Stimulated activated CD4-positive, alpha-beta T cell treated with anti-CD3 and anti-CD28 coated beads, Interleukin-1b, Interleukin-23, amount 100 ng/mL, for 4 hours (primary cell): ENCODE results near the gene SLC6A6.

Experiments
- DNase-seq, 2 donors: peaks; one replicate each; pipeline ENCODE4 v3.0.0-alpha.2; 2020; ENCODE audit warnings: low read depth in 2 of 2

SLC6A6 gene

DNA sequence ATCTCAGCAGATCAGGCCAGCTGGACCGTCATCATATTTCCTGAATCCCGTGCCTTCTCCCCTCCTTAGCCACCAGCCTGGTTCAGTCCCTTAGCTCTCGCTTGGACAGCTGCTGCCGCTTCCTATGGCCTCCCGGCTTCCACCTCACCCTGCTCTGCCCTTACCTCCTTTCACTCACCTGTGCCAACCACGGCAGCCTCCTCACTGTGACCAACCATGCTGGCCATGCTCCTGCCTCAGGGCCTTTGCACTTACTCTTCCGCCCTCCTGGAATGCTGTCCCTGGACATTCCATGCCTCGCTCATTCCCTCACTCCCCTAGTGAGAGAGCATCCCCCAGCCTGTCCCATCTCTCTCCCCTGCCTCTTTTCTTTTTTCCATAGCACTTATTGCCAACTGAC is 118.6 kb downstream of the SLC6A6 start:
- no peak for DNase-seq

DNA sequence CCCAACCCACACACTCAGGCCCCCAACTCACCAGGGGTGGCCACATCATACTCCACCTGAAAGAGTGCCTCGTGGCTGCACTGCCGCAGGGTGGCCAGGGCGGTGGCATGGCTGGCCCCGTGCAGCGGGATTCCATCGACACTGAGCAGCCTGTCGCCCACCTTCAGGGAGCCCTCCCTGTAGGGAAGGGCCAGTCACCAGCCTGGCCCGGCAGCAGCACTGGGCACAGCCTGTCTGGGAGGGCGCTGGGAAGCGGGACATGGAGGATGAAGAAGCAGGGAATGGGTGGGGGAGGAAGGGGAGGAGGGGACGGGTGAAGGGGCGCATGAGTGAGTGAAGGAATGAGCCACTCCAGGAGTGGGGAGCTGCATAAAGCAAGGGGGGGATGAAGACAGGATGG is 119.2 kb downstream of the SLC6A6 start:
- no peak for DNase-seq

DNA sequence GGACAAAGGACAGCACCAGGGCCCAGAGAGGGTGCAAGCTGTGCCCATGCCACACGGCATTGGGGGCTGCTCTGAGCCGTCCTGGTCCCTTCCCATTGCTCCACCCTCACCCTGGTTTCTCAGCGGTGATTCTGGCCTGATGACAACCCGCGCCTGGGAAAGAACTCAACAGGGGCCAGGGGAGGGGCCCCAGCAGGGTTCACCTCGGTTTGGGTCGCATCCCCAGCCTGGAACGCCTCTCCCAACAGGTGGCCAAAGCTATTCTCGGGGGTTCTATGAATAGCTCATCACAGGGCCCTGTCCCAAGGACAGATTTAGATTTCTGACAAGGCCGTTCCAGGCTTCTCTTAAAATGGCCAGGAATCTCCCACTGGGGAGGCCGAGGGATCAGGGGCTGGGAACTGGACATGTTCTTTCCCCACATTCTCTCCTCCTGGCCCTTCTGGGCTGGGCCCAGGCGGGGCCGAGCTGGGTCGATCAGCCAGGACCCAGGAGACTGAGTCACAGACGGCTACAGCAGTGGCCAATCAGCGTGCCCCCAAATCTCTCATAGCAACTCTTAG is 119.8 kb downstream of the SLC6A6 start:
- DNase-seq, result no peak

DNA sequence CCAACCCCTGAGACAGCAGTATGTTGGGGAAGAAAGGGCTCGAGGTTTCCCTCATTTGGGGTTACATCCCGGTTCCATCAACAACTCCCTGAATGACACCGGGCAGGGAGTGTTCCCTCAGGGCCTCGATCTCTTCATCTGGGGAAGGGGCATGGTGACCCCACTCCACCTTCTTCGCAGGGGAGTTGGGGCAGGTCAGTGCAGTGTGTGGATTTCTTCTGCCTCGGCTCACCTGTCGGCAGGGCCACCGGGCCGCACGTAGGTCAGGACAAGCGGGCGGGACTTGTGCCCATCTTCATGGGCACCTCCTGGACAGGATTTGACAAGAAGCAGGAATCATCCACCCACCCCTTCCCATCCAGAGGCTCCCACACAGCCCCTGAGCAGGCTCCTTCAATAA is 120.4 kb downstream of the SLC6A6 start:
- no peak for DNase-seq

DNA sequence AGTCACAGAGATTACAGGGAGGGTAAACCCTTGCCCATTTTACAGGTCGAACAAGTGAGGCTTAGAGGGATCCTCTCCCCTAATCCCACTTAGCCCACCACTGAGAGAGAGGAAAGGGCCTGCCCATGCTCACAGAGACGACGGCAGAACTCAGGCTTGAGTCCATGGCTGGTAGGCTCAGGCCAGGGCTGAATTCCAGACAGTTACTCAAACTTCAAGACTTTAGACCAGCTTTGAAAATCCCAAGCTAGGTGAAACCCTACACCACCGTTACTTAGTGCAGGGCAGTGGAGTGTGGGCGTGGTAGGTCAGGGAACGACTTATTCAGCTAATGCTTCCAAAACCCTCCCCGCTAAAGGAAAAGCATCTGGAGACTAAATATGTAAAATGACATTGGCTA is 121.4 kb downstream of the SLC6A6 start:
- no peak for DNase-seq

DNA sequence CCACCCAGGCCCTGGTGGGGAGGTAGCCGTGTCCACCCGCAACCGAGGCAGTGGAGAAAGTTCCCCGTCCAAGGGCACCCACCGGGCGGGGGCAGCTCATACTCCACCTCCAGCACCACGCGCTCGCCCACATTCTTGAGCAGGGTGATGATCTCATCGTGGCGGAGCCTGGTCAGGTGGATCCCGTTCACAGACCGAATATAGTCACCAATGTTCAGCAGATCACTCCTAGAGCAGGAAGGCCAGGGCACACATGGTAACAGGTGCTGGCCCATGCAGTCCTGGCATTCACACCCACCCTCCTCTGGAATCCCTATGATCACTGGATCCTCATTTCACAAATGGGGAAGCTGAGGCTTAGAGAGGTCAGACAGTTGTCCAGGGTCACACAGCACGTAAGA is 121.9 kb downstream of the SLC6A6 start:
- no peak for DNase-seq

DNA sequence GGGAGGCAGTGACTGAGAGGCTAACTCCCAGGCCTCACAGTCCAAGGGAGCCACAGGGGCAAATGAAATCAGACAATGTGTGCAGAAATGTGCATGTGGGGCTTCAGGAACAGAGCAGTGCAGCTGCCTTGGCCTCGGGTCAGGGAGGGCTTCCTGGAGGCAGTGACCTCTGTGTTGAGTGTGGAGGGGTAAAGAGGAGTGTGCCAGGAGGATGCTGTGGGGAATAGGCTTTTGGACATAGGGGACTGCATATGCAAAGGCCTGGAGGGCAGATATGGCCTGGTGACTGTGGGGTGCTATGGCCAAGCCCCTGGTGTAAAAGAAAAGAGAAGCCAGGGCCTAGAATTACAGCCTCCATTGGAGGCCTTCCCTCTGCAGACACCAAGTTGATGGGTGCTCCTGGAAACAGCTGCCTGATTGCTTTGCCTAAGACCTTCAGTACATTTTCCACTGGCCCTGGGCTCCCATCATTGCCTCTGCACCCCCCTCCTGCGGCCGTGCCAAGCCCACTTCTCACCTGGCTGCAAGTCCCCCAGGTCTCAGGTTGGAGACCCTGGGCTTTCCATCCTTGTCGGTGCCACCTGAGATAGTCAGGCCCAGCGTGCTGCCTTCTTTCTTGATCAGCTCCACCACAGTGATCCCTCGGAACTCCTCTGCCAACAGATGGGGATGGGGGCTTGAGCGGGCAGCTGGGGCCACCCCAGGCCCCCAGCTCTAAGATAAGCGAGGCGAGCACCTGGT is 122.7 kb downstream of the SLC6A6 start:
- DNase-seq, result no peak

DNA sequence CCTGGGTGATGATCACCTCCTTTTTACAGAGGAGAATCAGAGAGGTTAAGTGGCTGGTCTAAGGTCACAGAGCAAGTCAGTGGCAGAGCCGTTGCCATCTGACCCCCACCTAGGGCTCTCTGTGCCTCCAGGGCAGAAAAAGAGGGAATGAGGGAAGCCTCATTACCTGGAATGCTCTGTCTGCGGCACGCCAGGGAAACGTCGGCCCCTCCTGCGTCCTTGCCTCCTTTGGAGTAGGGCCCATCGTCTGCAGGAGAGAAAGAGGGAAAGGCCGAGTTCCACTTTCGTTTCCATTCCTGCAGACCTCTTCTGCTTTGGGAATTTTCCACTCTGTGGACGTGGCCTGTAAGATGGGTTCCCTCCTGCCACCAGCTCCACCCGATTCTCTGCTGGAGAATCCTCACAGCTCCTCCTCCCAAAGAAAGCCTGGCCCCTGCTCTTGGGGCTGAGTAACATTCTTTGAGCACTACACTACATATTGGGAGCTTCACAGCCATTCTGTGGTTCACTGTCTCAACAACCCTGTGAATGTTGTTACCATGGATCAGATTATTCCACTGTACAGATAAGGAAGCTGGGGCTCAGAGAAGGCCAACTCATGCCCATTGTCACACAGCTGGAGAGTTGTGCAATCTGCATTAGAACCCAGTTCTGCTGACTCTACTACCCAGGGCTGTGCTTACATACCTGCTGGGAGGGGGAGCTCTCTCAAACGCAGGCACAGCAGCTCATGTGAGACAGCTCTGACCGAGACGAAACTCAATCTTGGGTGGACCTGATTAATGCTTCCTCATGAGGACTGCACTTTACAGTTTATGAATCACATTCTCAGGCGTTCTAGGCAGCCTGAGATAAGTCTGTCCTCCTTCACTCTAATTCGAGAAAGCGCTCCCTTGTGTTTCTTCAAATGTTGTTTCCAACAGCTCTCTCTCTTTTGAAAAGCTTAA is 123.6 kb downstream of the SLC6A6 start:
- DNase-seq, result no peak

DNA sequence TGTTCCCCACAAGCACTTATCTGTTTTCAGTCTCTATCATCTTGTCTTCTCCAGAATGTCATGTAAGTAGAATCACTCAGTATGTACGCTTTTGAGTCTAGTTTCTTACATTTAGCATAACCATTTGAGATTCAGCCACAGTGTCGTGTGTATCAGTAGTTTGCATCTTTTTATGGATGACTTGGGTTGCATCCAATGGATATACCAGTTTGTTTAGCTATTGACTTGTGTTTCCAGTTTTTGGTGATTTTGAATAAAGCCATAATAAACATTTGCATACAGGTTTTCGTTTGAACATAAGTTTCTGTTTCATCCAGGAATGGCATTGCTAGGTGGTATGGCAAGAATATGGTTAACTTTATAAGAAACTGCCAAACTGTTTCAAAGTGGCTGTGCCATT is 125.7 kb downstream of the SLC6A6 start:
- DNase-seq, result no peak

DNA sequence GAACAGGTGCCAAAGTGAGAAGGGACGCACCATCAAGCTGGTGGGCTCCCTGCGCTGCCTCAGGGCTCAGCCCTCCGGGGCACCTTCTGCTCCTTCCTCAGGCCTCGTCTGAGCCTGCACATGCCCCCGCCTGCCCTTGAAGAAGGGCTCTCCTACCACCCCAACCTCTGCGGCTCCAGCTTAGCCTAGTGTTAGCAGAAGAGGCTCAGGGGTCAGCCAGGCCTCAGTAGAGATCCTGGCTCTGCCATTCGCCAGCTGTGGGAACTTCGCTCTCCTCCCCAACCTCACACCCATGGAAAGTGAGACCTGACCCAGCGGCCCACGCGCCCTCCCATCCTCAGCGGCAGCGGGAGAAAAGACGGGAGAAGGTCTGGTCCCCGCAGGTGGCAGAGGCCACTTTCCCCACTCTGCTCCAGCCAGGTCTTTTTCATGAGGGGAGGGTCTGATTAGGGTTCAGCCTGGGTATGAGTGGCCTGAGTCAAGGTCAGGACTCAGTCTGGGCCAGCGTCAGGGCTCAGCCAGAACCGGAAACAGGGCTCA is 129.5 kb downstream of the SLC6A6 start:
- no peak for DNase-seq

DNA sequence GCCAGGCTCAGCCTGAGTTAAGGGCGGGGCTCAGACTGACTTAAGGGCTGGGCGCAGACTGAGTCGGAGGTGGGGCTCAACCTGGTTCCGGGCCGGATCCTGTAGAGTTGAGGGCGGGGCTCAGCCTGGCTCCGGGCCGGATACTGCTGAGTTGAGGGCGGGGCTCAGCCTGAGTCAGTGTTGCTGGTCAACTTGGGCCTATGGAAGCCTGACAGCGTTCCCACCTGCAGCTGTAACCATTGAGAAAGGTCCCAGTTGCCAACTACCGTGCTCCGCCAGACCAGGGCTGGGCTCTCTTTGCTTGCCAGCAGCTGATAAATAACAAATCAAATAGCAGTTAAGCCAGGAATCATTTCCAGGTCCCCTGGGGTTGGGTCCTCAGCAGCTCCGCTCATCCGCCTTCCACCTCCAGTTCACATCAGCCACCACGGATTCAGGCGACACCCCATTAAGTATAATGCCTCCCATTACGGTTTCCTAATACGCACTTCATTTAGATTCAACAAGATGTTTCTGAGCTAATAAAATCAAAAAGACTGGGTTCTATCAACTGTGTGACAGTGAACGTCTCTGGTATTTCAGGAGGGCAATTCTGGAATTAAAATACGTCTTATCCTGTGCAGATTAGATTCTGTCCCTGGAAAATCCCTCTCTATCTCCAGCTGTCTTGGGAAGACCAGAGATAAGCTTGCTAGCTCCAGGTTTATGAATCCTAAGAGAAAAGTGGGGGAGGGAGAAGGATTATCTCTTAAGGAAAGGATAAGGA is 130.5 kb downstream of the SLC6A6 start:
- DNase-seq, result no peak

DNA sequence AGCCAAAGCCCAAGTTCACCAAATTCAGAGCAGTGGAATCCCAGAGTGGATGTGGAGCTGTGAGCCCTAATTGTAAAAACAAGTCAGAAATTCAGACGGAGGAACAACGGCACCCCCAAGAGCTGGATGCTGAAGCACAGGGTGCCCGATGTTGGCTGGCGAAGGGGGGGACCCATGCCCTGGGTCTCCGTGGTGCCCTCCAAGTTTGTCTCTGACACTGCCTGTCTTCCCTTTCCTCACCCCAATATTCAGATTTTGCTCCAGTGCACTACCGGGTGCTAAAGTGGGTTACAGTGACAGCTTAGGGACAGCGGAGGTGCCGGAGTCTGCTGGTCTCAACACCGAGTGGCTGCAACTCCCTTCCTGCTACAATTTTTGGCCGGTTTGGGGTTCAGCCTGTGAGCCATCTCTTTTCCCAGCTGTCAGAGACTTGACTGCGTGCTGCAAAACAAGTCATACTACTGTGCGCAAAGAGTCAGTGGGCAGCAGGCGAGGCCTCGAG is 131.1 kb downstream of the SLC6A6 start:
- DNase-seq, result no peak

DNA sequence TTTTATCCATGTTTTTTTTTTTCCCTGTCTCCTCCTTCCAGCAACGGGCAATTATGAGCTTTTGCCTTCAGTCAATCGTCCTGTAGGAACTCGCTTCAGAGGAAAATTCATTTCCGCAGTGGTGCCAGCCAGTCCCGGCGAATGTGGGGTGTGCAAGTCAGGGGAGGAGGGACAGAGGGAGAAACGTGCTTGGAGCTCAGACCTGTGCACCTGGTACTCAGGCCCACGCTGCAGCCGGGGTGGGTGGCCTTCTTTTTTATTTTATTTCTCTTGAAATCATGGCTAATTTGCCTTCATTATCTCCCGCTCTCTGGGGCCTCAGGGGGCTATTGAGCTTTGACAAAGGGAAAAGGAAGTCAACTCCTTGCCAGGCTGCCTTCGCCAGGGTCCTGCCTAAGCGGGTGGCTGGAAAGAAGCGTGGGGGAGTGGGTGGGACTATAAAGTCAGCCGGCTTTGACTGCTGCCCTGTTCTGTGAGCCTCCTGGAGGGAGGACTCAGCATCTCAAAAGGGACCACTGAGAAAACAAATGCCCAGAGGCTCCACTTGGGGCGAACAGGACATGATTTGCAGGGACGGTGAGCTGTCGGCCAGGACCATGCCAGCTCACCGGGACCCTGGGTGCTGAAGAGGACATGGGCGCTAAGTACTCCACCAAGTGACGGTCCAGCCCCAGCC is 132.2 kb downstream of the SLC6A6 start:
- DNase-seq, result no peak

DNA sequence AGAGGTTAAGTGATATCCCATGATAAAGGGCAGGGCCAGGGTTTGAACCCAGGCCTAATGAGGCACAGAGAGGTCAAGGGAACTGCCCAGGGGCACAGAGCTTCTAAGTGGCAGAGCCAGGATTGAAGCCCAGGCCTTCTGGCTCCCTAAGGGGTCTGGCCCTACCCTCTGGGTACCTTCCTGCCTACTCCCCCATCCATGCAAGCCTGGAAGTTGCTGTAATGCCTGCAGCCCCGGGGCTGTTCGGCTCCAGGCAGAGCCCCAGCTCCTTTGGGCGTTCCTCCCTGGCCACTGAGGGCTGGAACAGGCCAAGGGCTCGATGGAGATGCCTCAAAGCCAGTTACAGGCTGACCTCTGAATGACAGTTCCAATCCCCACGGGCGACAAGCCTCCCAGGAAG is 133.2 kb downstream of the SLC6A6 start:
- no peak for DNase-seq

DNA sequence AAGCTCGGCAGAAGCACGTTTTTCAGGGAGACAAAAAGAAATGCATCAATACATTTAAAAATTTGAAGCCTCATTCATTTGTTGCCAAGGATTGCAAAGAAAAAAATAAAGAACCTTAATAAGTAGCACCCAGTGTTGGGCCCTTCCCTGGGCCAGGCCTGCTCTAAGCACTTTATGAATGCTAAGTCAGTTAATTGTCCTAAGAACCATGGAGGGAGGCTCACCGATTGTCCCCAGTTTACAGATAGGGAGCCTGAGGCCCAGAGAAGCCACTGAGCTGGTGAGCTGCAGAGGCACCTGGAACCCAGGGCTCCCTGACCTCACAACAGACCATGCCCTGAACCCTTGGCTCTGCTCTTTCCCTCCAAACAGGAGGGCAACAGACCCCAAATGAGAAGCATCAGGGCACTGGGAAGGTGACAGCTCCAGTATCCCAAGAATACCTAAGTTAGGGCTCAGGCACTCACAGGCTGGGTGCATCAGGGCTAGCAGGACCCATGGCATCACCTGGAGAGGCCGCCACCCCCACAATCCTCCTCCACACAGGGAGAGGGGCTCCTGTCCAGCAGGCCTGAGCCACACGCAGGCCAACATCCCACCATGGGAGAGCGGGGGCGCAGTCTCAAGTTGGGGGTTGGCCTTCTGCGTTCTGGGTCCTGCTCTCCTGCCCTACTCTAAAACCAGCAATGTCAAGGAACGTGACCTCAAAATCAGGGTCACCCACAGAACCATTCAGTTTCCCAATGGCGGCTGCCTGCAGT is 133.8 kb downstream of the SLC6A6 start:
- no peak for DNase-seq

DNA sequence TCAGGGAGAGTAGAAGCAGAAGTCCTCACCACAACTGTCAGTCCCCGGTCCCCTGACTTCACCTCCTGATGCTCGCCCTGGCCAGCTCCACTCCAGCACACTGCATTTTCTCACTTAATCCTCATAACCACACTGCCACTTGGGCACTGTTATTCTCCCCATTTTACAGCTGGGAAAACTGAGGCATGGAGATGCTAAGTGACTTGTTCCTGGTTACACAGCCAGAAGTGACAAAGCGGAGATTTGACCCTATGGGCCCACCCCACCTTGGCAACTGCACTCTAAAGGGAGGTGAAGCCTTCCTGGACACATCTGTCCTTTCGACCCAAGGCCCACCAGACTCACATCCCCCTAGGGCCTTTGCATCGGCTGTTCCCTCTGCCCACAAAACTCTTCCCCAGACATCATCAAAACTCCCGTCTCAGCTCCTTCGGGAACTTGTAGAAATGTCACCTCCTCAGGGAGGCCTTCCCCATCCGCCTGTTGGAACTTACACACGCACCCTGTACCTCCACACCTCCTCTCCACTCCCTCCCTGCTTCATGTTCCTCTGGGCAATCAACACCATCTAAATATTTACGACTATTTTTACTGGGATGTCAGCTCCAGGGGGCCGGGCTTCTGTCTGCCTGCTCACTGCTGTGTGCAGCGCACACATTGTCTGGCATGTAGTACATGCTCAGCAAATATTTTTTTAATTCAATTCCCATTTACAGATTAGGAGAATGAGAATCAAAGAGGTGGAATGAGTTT is 134.6 kb downstream of the SLC6A6 start:
- no peak for DNase-seq

DNA sequence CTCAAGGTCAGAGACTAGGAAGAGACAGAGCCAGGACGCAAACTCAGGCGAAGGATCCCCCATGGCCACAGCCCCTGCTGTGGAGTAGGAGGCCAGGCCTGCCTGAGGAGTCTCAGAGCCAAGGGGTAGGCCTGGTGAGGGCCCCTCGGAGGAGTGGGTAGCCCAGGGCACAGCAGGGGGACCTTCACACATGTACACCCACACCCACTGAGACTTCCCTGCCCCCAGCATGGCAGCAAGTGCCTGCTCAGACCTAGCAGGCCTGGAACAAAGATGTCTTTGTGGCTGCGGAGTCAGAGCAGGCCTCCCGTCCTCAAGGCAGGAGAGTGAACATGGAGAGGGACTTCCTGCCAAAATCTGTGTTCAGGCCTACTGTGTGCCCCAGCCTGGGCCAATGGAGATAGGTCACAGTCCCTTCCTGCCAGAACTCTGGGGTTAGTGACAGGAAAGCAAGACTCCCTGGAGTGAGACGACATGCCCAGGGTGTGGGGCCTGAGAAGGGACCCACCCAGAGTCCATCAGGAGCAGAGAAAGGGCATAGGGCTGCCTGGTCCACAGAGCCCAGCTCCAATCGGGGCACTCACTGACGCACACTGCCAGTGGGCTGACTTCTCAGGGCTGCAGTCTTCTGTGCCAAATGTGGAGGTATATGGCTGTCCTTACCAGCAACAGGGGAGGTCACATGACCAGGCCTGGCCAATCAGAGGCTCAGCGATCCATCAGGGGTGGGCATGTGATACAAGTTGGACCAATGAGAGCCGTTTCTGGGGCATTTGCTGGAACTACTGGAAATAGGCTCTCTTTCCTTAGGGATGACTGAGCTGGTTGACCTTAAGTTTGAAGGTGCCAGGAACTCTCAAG is 135.4 kb downstream of the SLC6A6 start:
- no peak for DNase-seq

DNA sequence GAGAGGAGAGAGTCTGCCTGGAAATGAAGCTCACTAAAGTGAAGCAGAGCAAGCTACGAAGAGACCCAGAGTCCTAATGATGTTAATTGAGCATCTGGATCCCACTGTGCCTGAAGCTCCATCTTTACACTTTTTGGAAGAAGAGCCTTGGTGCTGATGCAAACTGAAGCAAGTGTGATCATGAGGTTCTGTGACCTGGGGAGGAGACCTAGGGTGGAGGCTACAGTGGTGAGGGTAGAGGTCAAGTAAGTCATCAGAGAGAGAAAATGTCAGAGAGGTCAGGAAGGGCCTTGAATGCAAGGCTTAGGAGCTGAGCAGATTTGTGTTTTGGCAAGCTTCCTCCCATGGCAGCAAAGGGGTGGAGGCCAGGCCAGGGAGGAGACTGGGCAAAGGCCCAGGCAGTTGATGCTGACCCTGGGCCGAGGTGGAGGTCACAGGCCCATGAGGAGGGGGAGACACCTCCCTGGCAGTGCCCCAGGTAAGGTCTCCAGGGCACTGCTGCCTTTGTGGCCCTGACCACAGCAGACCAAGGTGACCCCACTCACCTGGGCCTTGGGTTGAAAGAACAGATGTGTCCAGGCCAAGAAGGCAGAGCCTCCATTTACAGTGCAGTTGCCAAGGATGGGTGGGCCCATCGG is 136.2 kb downstream of the SLC6A6 start:
- no peak for DNase-seq
